Activated CD8-positive, alpha-beta memory T cell treated with anti-CD3 and anti-CD28 coated beads, Interleukin-2, amount 10 ng/mL, durations not matched to agents 7 days and 5 days (primary cell): Measurements from ENCODE around the gene TPK1. TPM values are rescaled to one million over a fixed set of nuclear protein-coding genes. Genes with fewer than 3 reads are reported as not detected.

Experiments
- ATAC-seq: fragments of 150-1000 bp; cut with Tn5 transposase; one replicate; pipeline ENCODE4 v1.10.0; 2021; ENCODE audit warnings: moderate library complexity
- CTCF ChIA-PET: fragments of 350-600 bp; sonication (Branson Sonifier 250); formaldehyde crosslinking; loops from one replicate; lab custom pipeline; 2021; ENCODE audit warnings: antibody characterized with exemption; lab: Charles Lee
- DNase-seq: peaks from one replicate; pipeline ENCODE4 v3.0.0-alpha.2; 2020
- H3K27ac Mint-ChIP-seq: one replicate; pipeline ENCODE4 v1.8.0; 2021; ENCODE audit warnings: mild to moderate bottlenecking, mixed read lengths
- H3K27me3 Mint-ChIP-seq: one replicate; pipeline ENCODE4 v1.8.0; 2021; ENCODE audit warnings: mixed read lengths
- H3K36me3 Mint-ChIP-seq: one replicate; pipeline ENCODE4 v1.8.0; 2021; ENCODE audit warnings: mild to moderate bottlenecking, mixed read lengths
- H3K4me1 Mint-ChIP-seq: one replicate; pipeline ENCODE4 v1.8.0; 2021; ENCODE audit warnings: mixed read lengths
- H3K4me3 Mint-ChIP-seq: one replicate; pipeline ENCODE4 v1.8.0; 2021; ENCODE audit warnings: mild to moderate bottlenecking, moderate library complexity, mixed read lengths
- H3K9me3 Mint-ChIP-seq: one replicate; pipeline ENCODE4 v1.8.0; 2022; ENCODE audit warnings: low read depth, mixed read lengths
- total RNA-seq, 2 experiments: library from RNA; stranded (reverse); gene quantifications; one replicate each; pipeline ENCODE4 v1.2.3, GENCODE V29; 2021

Gene TPK1
- total RNA-seq, 2 experiments from 2014 or later: 13.1 to 15.0 TPM

DNA sequence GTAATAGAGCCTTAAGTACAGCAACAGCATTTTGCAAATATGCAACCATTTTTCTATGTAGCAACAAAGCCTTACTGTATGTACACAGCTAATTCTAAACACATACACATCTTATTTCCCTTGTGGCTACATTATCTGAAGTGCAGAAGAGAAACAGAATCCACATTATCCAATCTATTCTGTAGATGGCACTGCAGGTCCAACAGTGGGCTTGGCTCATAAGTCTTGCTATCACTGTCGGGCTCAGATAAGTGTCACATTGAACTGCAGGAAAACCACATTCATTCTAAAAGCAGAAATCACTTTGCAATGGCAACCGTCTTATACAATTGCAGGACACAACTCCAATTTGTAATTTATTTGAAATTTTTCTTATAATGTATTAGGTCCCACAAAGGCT is 322.5 kb downstream of the TPK1 start:
- CTCF ChIA-PET: no interaction called here

DNA sequence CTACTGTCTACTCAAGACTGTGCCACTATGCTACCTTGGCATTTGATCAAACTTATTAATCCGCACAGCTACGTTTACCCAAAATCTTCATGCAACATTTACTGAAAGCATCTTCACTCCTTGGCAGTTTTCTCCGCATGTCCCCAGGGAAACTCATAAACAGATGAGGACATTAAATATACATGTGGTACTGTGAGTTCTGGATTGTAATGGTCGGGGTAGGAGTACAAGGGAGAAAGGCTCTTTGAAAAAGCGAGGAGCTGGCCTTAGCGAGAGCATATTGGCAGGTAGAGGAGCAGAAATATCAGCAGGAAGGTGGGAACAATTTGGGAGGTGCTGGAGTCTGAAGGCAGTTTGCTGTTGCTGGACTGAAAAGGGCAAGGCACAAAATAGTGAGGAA is 325.2 kb downstream of the TPK1 start:
- CTCF ChIA-PET: no interaction called here
- no peak overlapping the region for H3K27ac Mint-ChIP-seq
- no peaks in the 10 kb centered on the region for H3K27me3 Mint-ChIP-seq
- no peaks in the 10 kb centered on the region for H3K9me3 Mint-ChIP-seq
- no peak for ATAC-seq
- no peak overlapping the region for H3K4me3 Mint-ChIP-seq
- peaks cover 4% of the 10 kb centered on the region for H3K4me1 Mint-ChIP-seq
- no peaks in the 10 kb centered on the region for H3K36me3 Mint-ChIP-seq
- no peak for DNase-seq

More for the DNA sequence above, 322.5 kb downstream of the TPK1 start:
- Mint-ChIP-seq H3K9me3 (no peaks in the 10 kb centered on the region), H3K27me3 (no peaks in the 10 kb centered on the region), H3K27ac (no peak overlapping the region), H3K36me3 (no peaks in the 10 kb centered on the region), H3K4me3 (no peak overlapping the region), H3K4me1 (peaks cover 6% of the 10 kb centered on the region)
- ATAC-seq (no peak), DNase-seq (no peak)

DNA sequence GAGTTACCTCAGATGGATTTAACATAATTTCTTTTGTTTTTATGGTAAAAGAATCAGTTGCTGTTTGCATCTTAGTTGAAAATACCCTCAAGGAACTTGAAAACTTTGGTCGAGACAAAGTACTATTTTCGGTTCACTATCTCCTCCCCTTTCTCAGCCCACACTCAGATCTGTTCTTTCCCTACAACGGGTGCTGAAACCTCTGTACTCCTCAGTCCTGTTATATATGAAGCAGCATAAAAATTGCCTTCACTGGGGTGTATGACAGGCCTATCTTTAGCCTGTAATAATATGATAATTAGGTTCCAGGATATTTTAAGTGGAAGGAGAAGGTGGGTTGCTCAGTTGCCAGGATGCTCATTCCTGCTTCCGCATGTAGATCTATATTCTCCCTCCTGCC is 327.2 kb downstream of the TPK1 start:
- H3K36me3 Mint-ChIP-seq: no peaks in the 10 kb centered on the region
- H3K4me3 Mint-ChIP-seq: no peak overlapping the region
- H3K27me3 Mint-ChIP-seq: no peaks in the 10 kb centered on the region
- ATAC-seq: peak; percentile 30
- H3K9me3 Mint-ChIP-seq: no peaks in the 10 kb centered on the region
- no peak overlapping the region for H3K27ac Mint-ChIP-seq
- no peak for DNase-seq
- CTCF ChIA-PET: no interaction called here
- peaks cover 4% of the 10 kb centered on the region for H3K4me1 Mint-ChIP-seq

DNA sequence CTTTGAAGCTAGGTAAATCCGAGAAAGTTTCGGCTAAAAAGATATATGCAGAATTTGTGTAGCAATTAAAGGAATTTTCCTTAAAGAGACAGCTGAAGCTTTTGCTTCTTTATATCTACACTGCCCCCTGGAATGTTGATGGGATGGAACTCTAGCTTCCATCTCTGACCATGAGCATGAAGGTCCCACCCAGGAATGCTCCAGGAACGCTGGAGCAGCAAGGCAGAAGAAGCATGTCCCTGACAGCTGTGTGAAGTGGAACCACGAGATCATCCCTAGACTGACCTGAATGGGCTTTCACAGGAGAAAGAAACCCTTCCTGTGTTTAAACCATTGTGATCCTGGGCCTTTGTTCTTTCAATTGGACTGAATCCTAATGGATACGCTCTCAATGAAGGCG is 332.6 kb downstream of the TPK1 start:
- no peaks in the 10 kb centered on the region for H3K4me1 Mint-ChIP-seq
- no peak overlapping the region for H3K27ac Mint-ChIP-seq
- no peaks in the 10 kb centered on the region for H3K27me3 Mint-ChIP-seq
- no peaks in the 10 kb centered on the region for H3K9me3 Mint-ChIP-seq
- H3K4me3 Mint-ChIP-seq: no peak overlapping the region
- CTCF ChIA-PET: no interaction called here
- no peaks in the 10 kb centered on the region for H3K36me3 Mint-ChIP-seq
- ATAC-seq (no peak), DNase-seq (no peak)

DNA sequence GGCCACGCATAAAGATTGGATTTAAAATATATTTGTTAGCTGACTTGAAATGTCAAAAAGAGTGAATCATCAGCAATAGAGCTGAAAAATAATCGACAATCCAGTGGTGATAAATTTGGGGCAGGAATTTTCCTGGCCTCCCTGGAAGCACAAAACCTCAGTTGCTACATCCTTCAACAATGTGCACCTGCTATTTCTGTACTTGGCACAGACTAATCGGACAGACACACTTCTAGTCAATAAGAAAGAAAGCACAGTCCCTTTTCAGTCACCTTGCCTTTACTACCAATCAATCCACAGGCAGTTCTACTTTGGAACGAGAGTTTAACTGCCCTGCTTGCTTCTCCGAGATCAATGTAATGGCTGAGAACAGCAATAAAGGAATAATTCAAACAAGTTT is 335.6 kb downstream of the TPK1 start:
- Mint-ChIP-seq H3K27me3 (no peaks in the 10 kb centered on the region), H3K36me3 (no peaks in the 10 kb centered on the region), H3K4me1 (no peaks in the 10 kb centered on the region), H3K27ac (no peak overlapping the region), H3K4me3 (no peak overlapping the region), H3K9me3 (no peaks in the 10 kb centered on the region)
- DNase-seq: no peak
- CTCF ChIA-PET: no interaction called here
- ATAC-seq: no peak

DNA sequence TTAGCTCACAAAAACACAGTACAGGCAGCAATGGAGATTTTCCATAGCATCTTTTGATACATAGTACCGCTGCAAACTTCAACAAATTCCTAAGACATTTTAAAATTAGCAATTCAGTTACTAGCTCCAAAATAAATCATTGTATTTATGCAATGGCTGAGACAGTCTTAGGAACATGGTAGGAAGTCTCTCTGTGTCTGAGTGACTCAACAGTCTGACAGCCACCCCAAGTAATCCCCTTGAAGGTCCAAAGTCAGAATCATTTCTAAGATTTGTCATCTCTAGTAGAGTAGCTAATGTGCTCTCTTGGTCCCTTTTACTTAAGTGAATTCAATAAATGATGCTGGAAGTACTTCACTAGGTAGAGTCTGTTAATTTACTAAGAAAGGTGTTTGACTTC is 338.6 kb downstream of the TPK1 start:
- H3K27me3 Mint-ChIP-seq: no peaks in the 10 kb centered on the region
- ATAC-seq: no peak
- CTCF ChIA-PET: no interaction called here
- DNase-seq: no peak
- H3K4me3 Mint-ChIP-seq: no peak overlapping the region
- H3K36me3 Mint-ChIP-seq: peaks cover 4% of the 10 kb centered on the region
- no peaks in the 10 kb centered on the region for H3K9me3 Mint-ChIP-seq
- H3K27ac Mint-ChIP-seq: no peak overlapping the region
- H3K4me1 Mint-ChIP-seq: peaks cover 2% of the 10 kb centered on the region

DNA sequence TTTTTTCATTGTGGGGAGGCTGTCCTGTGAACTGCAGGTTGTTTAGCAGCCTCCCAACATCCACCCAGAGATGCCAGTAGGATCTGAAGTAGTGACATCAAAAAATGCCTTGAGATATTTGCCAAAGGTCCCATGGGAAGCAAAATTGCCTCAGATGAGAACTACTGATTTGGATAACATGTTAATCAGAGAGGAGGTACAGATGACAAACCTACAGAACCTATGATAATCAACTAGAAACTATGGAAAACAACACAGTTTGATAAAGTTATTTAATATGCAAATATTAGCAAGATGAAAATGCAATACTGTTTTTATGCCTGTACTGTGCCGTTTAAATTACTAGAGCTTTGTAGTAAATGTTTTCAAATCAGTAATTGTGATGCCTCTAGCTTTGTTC is 341.5 kb downstream of the TPK1 start:
- no peaks in the 10 kb centered on the region for H3K9me3 Mint-ChIP-seq
- CTCF ChIA-PET: no interaction called here
- H3K4me3 Mint-ChIP-seq: no peak overlapping the region
- ATAC-seq (no peak), DNase-seq (no peak)
- peaks cover 7% of the 10 kb centered on the region for H3K4me1 Mint-ChIP-seq
- H3K27ac Mint-ChIP-seq: no peak overlapping the region
- peaks cover 4% of the 10 kb centered on the region for H3K36me3 Mint-ChIP-seq
- no peaks in the 10 kb centered on the region for H3K27me3 Mint-ChIP-seq

DNA sequence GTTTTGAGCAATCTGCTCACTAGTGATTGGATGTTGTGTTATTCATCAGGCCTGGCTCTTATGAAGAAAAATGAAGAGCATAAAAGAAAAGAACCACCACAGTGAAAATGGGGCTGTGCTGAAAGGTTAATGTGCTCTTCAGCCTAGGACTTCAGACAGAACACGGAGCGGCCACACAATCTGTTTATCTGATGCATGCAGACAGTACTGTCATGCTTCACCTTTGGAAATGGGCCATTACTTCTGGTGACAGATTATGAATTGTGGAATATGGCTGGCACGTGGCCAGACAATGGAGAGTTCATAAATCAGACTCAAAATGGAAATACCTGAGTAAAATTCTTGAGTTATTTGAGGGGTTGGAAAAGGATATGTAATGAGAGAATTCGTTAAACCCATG is 346.3 kb downstream of the TPK1 start:
- DNase-seq (no peak), ATAC-seq (no peak)
- no peak overlapping the region for H3K27ac Mint-ChIP-seq
- CTCF ChIA-PET: no interaction called here
- peaks cover 4% of the 10 kb centered on the region for H3K36me3 Mint-ChIP-seq
- H3K27me3 Mint-ChIP-seq: no peaks in the 10 kb centered on the region
- peaks cover 7% of the 10 kb centered on the region for H3K4me1 Mint-ChIP-seq
- H3K9me3 Mint-ChIP-seq: no peaks in the 10 kb centered on the region
- H3K4me3 Mint-ChIP-seq: no peak overlapping the region

DNA sequence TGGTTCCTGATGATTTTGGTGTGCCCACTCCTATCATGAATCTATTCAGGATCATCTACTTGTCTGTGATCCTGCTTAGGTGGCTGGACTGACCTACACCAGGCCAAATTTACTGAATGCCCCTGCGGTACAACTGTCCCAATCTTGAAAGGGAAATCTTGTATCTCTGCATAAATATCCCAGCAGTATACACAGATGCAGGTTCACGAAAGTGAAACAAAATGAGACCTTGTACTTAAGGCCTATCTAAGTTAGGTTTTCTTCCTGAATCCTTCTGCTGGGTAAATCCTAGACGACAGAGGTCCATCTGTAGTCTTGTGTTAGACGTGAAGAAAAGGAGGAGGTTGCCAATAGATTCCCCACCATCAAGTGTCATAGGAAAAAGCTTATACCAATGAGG is 346.9 kb downstream of the TPK1 start:
- DNase-seq: no peak
- H3K4me1 Mint-ChIP-seq: peaks cover 7% of the 10 kb centered on the region
- ATAC-seq: no peak
- H3K27me3 Mint-ChIP-seq: no peaks in the 10 kb centered on the region
- peaks cover 1% of the 10 kb centered on the region for H3K36me3 Mint-ChIP-seq
- peaks cover 5% of the 10 kb centered on the region for H3K9me3 Mint-ChIP-seq
- CTCF ChIA-PET: no interaction called here
- H3K4me3 Mint-ChIP-seq: no peak overlapping the region
- H3K27ac Mint-ChIP-seq: no peak overlapping the region

DNA sequence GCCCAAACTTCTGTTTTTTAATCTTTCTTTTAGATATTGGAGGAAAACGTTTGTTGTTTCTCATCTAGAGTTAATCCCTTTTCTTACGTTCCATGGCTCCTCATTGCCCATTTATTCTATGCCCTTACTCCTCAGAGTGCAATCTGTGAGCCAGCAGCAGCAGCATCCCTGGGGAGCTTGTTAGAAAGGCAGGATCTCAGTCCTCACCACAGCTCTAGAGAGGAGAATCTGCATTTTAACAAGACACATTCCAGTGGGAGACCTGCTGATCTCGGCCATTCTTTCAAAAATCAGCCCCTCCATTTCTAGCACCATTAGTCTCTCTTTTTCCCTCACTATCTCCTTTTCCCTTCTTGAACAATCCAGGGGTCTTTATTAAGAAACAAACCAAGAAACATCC is 348.0 kb downstream of the TPK1 start:
- no peak for ATAC-seq
- CTCF ChIA-PET: no interaction called here
- H3K4me1 Mint-ChIP-seq: peaks cover 7% of the 10 kb centered on the region
- DNase-seq: no peak
- H3K27me3 Mint-ChIP-seq: no peaks in the 10 kb centered on the region
- H3K9me3 Mint-ChIP-seq: peaks cover 5% of the 10 kb centered on the region
- no peak overlapping the region for H3K27ac Mint-ChIP-seq
- no peaks in the 10 kb centered on the region for H3K36me3 Mint-ChIP-seq
- no peak overlapping the region for H3K4me3 Mint-ChIP-seq

DNA sequence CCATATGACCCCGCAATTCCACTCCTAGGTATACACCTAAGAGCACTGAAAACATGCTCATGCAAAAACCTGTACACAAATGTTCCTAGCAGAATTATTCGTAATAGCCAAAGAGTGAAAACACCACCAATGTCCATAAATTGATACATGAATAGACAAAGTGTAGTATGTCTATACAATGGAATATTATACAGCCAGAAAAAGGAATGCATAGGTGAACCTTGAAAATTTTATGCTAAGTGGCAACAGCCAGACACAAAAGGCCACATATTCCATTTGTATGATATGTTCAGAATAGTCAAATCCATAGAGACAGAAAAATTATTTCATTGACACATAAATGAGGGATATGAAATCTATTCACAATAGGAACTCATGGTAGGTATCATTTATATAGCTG is 351.4 kb downstream of the TPK1 start:
- CTCF ChIA-PET: no interaction called here
- no peaks in the 10 kb centered on the region for H3K36me3 Mint-ChIP-seq
- no peak for DNase-seq
- ATAC-seq: no peak
- no peak overlapping the region for H3K4me3 Mint-ChIP-seq
- H3K27me3 Mint-ChIP-seq: no peaks in the 10 kb centered on the region
- peaks cover 5% of the 10 kb centered on the region for H3K9me3 Mint-ChIP-seq
- H3K4me1 Mint-ChIP-seq: no peaks in the 10 kb centered on the region
- H3K27ac Mint-ChIP-seq: no peak overlapping the region

DNA sequence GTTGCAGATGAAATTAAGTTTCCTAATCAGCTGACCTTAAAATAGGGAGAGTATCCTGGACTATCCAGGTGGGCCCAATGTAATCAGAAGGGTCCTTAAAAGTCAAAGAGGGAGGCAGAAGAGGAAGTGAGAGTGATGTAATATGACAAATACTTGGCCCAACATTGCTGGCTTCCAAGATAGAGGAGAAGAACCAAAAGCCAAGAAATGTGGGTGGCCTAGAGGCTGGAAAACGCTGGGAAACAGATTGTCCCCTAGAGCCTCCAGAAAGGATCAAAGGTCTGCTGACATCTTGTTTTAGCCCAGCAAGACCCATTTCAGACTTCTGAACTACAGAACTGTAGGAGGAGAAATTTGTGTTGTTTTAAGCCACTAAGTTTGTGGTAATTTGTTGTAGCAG is 352.7 kb downstream of the TPK1 start:
- Mint-ChIP-seq H3K9me3 (peaks cover 5% of the 10 kb centered on the region), H3K27ac (no peak overlapping the region), H3K4me3 (no peak overlapping the region), H3K27me3 (no peaks in the 10 kb centered on the region), H3K36me3 (no peaks in the 10 kb centered on the region), H3K4me1 (no peaks in the 10 kb centered on the region)
- ATAC-seq (no peak), DNase-seq (no peak)
- CTCF ChIA-PET: no interaction called here

DNA sequence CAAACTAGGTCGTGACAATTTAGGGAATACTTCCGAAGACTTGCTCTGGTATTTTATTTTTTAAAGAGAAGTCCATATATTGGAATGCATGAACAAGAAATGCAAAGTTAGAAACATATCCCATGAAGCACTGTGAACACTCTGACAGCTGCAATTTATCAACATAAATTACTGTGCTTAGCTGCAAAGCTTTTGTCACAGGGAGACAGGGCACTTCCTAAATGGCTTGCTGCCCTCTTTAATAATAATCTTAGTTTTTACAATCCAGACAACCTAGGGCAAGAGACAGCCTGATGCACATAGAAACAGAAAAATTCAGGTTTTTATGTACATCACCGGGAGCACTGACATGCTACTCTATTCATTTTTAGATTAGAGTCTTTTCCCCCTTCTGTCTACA is 354.0 kb downstream of the TPK1 start:
- Mint-ChIP-seq H3K36me3 (no peaks in the 10 kb centered on the region), H3K27me3 (no peaks in the 10 kb centered on the region), H3K4me3 (no peak overlapping the region), H3K4me1 (no peaks in the 10 kb centered on the region), H3K9me3 (peaks cover 5% of the 10 kb centered on the region), H3K27ac (no peak overlapping the region)
- ATAC-seq: no peak
- DNase-seq: no peak
- CTCF ChIA-PET: no interaction called here

DNA sequence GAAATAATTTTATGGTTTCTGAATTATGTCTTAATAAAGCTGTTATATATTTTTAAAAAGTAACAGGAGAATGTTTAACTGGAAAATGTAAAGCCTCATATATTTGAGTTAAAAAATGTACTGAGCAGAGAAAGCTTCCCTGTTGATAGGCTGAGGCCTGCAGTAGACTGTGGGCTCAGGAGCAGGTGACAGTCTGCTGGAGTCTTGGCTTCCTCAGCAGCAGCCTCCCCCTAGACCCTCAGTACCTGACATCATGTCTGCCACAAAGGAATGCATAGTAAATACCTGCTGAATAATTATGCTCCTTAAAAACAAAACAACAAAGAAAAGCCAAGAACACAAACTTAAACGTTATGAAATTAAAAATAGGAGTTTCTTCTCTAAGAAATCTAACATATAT is 358.5 kb downstream of the TPK1 start:
- Mint-ChIP-seq H3K9me3 (no peaks in the 10 kb centered on the region), H3K36me3 (no peaks in the 10 kb centered on the region), H3K4me3 (no peak overlapping the region), H3K27ac (no peak overlapping the region), H3K4me1 (no peaks in the 10 kb centered on the region), H3K27me3 (no peaks in the 10 kb centered on the region)
- no peak for ATAC-seq
- CTCF ChIA-PET: no interaction called here
- DNase-seq: no peak
